ENCODE data around the gene SMCO4.

SMCO4 gene

DNA sequence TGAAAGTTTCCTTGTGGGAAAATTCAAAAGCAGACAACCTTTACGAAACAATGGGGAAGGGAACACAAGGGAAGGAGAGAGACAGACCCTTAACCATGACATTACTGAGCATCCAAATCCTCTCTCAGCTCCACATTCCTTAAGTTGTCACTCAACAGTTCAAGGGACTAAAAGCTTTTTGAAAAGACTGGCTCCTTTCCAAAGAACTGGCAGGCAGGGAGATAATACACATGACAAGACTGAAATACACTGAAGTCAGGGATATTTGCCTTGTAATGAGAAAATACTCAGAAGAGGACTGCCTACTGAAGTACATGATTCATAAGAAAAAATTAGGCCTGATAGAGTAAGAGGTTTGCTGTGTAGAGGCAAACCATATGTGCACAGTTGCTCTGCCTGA is 69.1 kb downstream of the SMCO4 start:
- no CpG with 5 or more reads among the region's 1 CpG for WGBS (ENCODE audit: extremely low coverage, insufficient coverage, insufficient read length)
- Histone ChIP-seq H3K14ac (ENCODE audit: low read length) (no peak overlapping the region), H3K18ac (ENCODE audit: low read length) (no peak overlapping the region), H3K79me2 (ENCODE audit: control insufficient read depth, insufficient read depth, low read length, poor library complexity) (no peaks in the 10 kb centered on the region), H3K4ac (ENCODE audit: low read depth, low read length) (no peak overlapping the region), H3K4me1 (ENCODE audit: control insufficient read depth in 1 of 2, insufficient read depth in 2 of 2, low read length in 2 of 2) (peaks cover 3 to 5% of the 10 kb centered on the region in 2 experiments), H3K9ac (ENCODE audit: low read length) (no peak overlapping the region), H3K23ac (ENCODE audit: low read length) (no peak overlapping the region), H3K36me3 (ENCODE audit: control insufficient read depth in 1 of 2, insufficient read depth in 2 of 2, low read length in 2 of 2) (peaks cover 3% of the 10 kb centered on the region in 2 experiments), H2AK5ac (ENCODE audit: low read length) (no peak overlapping the region), H3K27ac (ENCODE audit: low read depth, low read length) (no peak overlapping the region), H2BK5ac (ENCODE audit: low read depth, low read length, poor library complexity) (no peak overlapping the region), H3K9me3 (ENCODE audit: insufficient read depth, low read depth, low read length) (no peaks in the 10 kb centered on the region), H4K12ac (ENCODE audit: low read depth, low read length) (no peak overlapping the region), H4K91ac (ENCODE audit: low read depth, low read length) (no peak overlapping the region), H3K27me3 (ENCODE audit: insufficient read depth, low read length) (no peaks in the 10 kb centered on the region), H3K4me3 (ENCODE audit: low read depth, low read length) (no peak overlapping the region), H2BK12ac (ENCODE audit: low read length) (no peak overlapping the region), H4K8ac (ENCODE audit: low read depth, low read length) (no peak overlapping the region), H3K79me1 (ENCODE audit: low read length) (no peaks in the 10 kb centered on the region), H2AFZ (ENCODE audit: insufficient read depth, low read length, poor library complexity) (no peak overlapping the region), H2BK120ac (ENCODE audit: insufficient read depth, low read length, poor library complexity) (no peak overlapping the region), H3K4me2 (ENCODE audit: low read length) (no peak overlapping the region)
- no peak for DNase-seq

DNA sequence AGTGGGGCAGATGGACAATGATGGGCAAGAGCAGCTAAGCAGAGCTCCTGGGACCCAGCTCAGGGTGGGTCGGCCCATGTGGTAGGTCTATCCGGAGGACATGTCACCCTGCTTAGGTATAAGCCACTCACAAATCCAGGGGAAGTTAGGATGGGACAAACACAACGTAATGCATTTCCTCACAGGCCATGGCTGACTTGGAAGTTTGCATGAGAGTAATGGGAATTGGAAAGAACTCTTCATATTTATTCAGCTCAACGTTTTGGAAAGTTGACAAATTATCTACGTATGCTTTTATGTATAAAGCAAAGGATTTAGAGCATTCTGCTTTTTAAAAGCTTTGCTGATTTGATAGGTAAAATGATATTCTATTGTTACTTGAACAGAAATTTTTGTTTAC is 74.9 kb downstream of the SMCO4 start:
- Histone ChIP-seq H3K4me1 (ENCODE audit: control insufficient read depth in 1 of 2, insufficient read depth in 2 of 2, low read length in 2 of 2) (no peaks in the 10 kb centered on the region), H4K8ac (ENCODE audit: low read depth, low read length) (no peak overlapping the region), H3K18ac (ENCODE audit: low read length) (no peak overlapping the region), H3K4ac (ENCODE audit: low read depth, low read length) (no peak overlapping the region), H4K12ac (ENCODE audit: low read depth, low read length) (no peak overlapping the region), H3K4me3 (ENCODE audit: low read depth, low read length) (no peak overlapping the region), H3K23ac (ENCODE audit: low read length) (no peak overlapping the region), H2AFZ (ENCODE audit: insufficient read depth, low read length, poor library complexity) (no peak overlapping the region), H3K36me3 (ENCODE audit: control insufficient read depth in 1 of 2, insufficient read depth in 2 of 2, low read length in 2 of 2) (no peaks in the 10 kb centered on the region), H3K79me1 (ENCODE audit: low read length) (no peaks in the 10 kb centered on the region), H2AK5ac (ENCODE audit: low read length) (no peak overlapping the region), H3K9ac (ENCODE audit: low read length) (no peak overlapping the region), H3K79me2 (ENCODE audit: control insufficient read depth, insufficient read depth, low read length, poor library complexity) (no peaks in the 10 kb centered on the region), H3K4me2 (ENCODE audit: low read length) (no peak overlapping the region), H2BK5ac (ENCODE audit: low read depth, low read length, poor library complexity) (no peak overlapping the region), H3K27ac (ENCODE audit: low read depth, low read length) (no peak overlapping the region), H4K91ac (ENCODE audit: low read depth, low read length) (no peak overlapping the region), H3K14ac (ENCODE audit: low read length) (no peak overlapping the region), H3K27me3 (ENCODE audit: insufficient read depth, low read length) (no peaks in the 10 kb centered on the region), H2BK120ac (ENCODE audit: insufficient read depth, low read length, poor library complexity) (no peak overlapping the region), H3K9me3 (ENCODE audit: insufficient read depth, low read depth, low read length) (no peaks in the 10 kb centered on the region), H2BK12ac (ENCODE audit: low read length) (no peak overlapping the region)
- DNase-seq, result no peak
- WGBS (ENCODE audit: extremely low coverage, insufficient coverage, insufficient read length), result no CpG with 5 or more reads among the region's 5 CpGs

DNA sequence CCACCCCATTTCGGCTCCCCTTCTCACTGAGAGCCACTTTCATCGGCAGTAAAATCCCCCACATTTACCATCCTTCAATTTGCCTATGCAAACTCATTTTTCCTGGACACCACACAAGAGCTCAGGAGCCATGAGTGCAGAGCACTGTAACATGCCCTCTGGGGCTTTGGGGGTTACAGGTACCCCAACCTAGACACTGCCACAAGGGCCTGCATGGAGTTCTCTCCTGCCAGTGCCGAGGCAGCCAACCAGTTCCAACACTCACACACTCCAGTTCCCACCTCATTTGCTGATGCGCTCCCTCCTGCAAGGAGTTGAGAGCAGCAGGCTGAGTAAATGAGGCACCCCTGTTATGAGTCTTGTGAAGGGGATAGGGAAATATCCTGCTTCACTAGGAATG is 76.1 kb downstream of the SMCO4 start:
- Histone ChIP-seq H4K8ac (ENCODE audit: low read depth, low read length) (no peak overlapping the region), H3K4me3 (ENCODE audit: low read depth, low read length) (no peak overlapping the region), H3K79me1 (ENCODE audit: low read length) (no peaks in the 10 kb centered on the region), H2AK5ac (ENCODE audit: low read length) (no peak overlapping the region), H3K9ac (ENCODE audit: low read length) (no peak overlapping the region), H2BK5ac (ENCODE audit: low read depth, low read length, poor library complexity) (no peak overlapping the region), H3K27ac (ENCODE audit: low read depth, low read length) (no peak overlapping the region), H3K4ac (ENCODE audit: low read depth, low read length) (no peak overlapping the region), H4K12ac (ENCODE audit: low read depth, low read length) (no peak overlapping the region), H3K79me2 (ENCODE audit: control insufficient read depth, insufficient read depth, low read length, poor library complexity) (no peaks in the 10 kb centered on the region), H2BK120ac (ENCODE audit: insufficient read depth, low read length, poor library complexity) (no peak overlapping the region), H3K27me3 (ENCODE audit: insufficient read depth, low read length) (no peaks in the 10 kb centered on the region), H2BK12ac (ENCODE audit: low read length) (no peak overlapping the region), H4K91ac (ENCODE audit: low read depth, low read length) (no peak overlapping the region), H3K9me3 (ENCODE audit: insufficient read depth, low read depth, low read length) (no peaks in the 10 kb centered on the region), H3K18ac (ENCODE audit: low read length) (no peak overlapping the region), H3K4me1 (ENCODE audit: control insufficient read depth in 1 of 2, insufficient read depth in 2 of 2, low read length in 2 of 2) (no peaks in the 10 kb centered on the region), H2AFZ (ENCODE audit: insufficient read depth, low read length, poor library complexity) (no peak overlapping the region), H3K23ac (ENCODE audit: low read length) (no peak overlapping the region), H3K4me2 (ENCODE audit: low read length) (no peak overlapping the region), H3K14ac (ENCODE audit: low read length) (no peak overlapping the region), H3K36me3 (ENCODE audit: control insufficient read depth in 1 of 2, insufficient read depth in 2 of 2, low read length in 2 of 2) (no peaks in the 10 kb centered on the region)
- DNase-seq, result no peak
- WGBS (ENCODE audit: extremely low coverage, insufficient coverage, insufficient read length), result no CpG with 5 or more reads among the region's 4 CpGs

DNA sequence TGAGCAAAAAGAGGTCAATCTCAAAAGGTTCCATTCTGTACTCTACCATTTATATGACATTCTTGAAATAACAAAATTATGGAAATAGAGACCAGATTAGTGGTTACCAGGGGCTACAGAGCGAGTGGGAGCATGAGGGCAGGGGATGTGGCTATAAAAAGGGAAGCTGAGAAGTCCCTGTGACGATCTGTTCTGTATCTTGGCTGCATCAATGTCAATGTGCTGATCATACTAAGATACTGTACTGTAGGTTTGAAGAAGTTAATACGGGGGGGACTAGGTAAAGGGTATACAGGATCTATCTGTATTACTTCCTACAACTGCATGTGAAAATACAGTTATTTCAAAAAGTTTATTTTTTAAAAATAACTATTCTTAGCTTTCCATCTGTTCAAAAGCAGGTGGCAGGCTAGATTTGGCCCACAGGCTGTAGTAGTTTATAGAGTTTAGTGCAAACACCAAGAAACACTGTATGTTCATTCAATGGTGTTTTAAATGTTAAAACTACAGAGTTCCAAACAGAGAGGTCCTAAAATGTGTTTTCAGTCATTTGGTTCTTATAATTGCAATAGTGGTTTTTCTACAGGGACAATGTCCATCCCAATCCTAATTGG is 78.2 kb downstream of the SMCO4 start:
- H3K9me3 ChIP-seq (ENCODE audit: insufficient read depth, low read depth, low read length), result no peaks in the 10 kb centered on the region
- H2BK12ac ChIP-seq (ENCODE audit: low read length), result no peak overlapping the region
- DNase-seq, result no peak
- H3K4me2 ChIP-seq (ENCODE audit: low read length), result no peak overlapping the region
- H2AFZ ChIP-seq (ENCODE audit: insufficient read depth, low read length, poor library complexity), result no peak overlapping the region
- no peaks in the 10 kb centered on the region for H3K79me1 ChIP-seq (ENCODE audit: low read length)
- no peak overlapping the region for H3K4ac ChIP-seq (ENCODE audit: low read depth, low read length)
- no peaks in the 10 kb centered on the region for H3K36me3 ChIP-seq (ENCODE audit: control insufficient read depth in 1 of 2, insufficient read depth in 2 of 2, low read length in 2 of 2)
- no peak overlapping the region for H4K8ac ChIP-seq (ENCODE audit: low read depth, low read length)
- H3K27me3 ChIP-seq (ENCODE audit: insufficient read depth, low read length), result no peaks in the 10 kb centered on the region
- no peak overlapping the region for H3K4me3 ChIP-seq (ENCODE audit: low read depth, low read length)
- no peak overlapping the region for H2BK120ac ChIP-seq (ENCODE audit: insufficient read depth, low read length, poor library complexity)
- H2AK5ac ChIP-seq (ENCODE audit: low read length), result no peak overlapping the region
- no peak overlapping the region for H4K12ac ChIP-seq (ENCODE audit: low read depth, low read length)
- H4K91ac ChIP-seq (ENCODE audit: low read depth, low read length), result no peak overlapping the region
- H3K4me1 ChIP-seq (ENCODE audit: control insufficient read depth in 1 of 2, insufficient read depth in 2 of 2, low read length in 2 of 2), result no peaks in the 10 kb centered on the region
- no peak overlapping the region for H2BK5ac ChIP-seq (ENCODE audit: low read depth, low read length, poor library complexity)
- no peak overlapping the region for H3K18ac ChIP-seq (ENCODE audit: low read length)
- H3K27ac ChIP-seq (ENCODE audit: low read depth, low read length), result no peak overlapping the region
- no peak overlapping the region for H3K14ac ChIP-seq (ENCODE audit: low read length)
- no peak overlapping the region for H3K23ac ChIP-seq (ENCODE audit: low read length)
- no peaks in the 10 kb centered on the region for H3K79me2 ChIP-seq (ENCODE audit: control insufficient read depth, insufficient read depth, low read length, poor library complexity)
- no peak overlapping the region for H3K9ac ChIP-seq (ENCODE audit: low read length)
- no CpG with 5 or more reads among the region's 3 CpGs for WGBS (ENCODE audit: extremely low coverage, insufficient coverage, insufficient read length)

Measured in trophoblast cell (in vitro differentiated cells and primary cell).